GM12878 (cell line): ENCODE measurements around the gene TET1. TPM values are rescaled to one million over a fixed set of nuclear protein-coding genes. Genes with fewer than 3 reads are reported as not detected.

Experiments used
- ATAC-seq: fragments of 200-7000 bp; cut with Tn5 transposase; 3 replicates; pipeline ENCODE4 v1.9.1; 2020; ENCODE audit warnings: mild to moderate bottlenecking, moderate library complexity
- BruUV-seq: library from RNA; stranded (reverse); fragments of 400-500 nt; replicated peaks from 2 replicates; lab custom pipeline; 2021; lab: Mats Ljungman, UMichigan
- CTCF ChIA-PET: fragments of 300-600 bp; sonication (Branson Sonifier 250); formaldehyde crosslinking; extraction: SDS; loops from one replicate; lab custom pipeline; 2021; ENCODE audit warnings: inconsistent platforms; lab: Yijun Ruan, JAX
- POLR2A ChIA-PET: fragments of 350-600 bp; formaldehyde crosslinking; extraction: SDS; loops from one replicate; lab custom pipeline; 2021; ENCODE audit warnings: inconsistent platforms; lab: Charles Lee
- RAD21 ChIA-PET: fragments of 300-600 bp; sonication (Branson Sonifier 250); formaldehyde crosslinking; loops from one replicate; lab custom pipeline; 2023; ENCODE audit warnings: antibody characterized with exemption; ENCODE audit not compliant: unreplicated experiment; lab: Charles Lee
- SMC1A ChIA-PET: fragments of 300-600 bp; sonication (Branson Sonifier 250); formaldehyde crosslinking; loops from one replicate; lab custom pipeline; 2023; ENCODE audit not compliant: unreplicated experiment, uncharacterized antibody; lab: Charles Lee
- DNase-seq: peaks from one replicate; pipeline ENCODE4 v3.0.0-alpha.2; 2011; ENCODE audit warnings: low read depth, low spot score
- FAIRE-seq: peaks from 3 replicates; lab custom pipeline; 2011; peaks lifted over from hg19 to GRCh38; lab: Jason Lieb, UNC
- H2AFZ ChIP-seq: 2 replicates; pipeline ENCODE4 v1.6.0; 2011; ENCODE audit warnings: low read depth, low read length, control low read depth; ENCODE audit not compliant: control insufficient read depth
- H3K27ac ChIP-seq: 2 replicates; pipeline ENCODE4 v1.5.1; 2011; ENCODE audit warnings: control low read depth; ENCODE audit not compliant: control insufficient read depth, insufficient read depth
- H3K27me3 ChIP-seq, 2 experiments: replicated peaks in 1 of 2; 2 replicates each; pipeline versions ENCODE4 v1.6.0 to v1.6.1; 2011; ENCODE audit warnings: low read length in 1 of 2; ENCODE audit not compliant: control insufficient read depth in 2 of 2, insufficient read depth in 2 of 2
- H3K36me3 ChIP-seq, 2 experiments: 2 replicates each; pipeline ENCODE4 v1.5.1; 2011; ENCODE audit warnings: low read length in 1 of 2; ENCODE audit not compliant: control insufficient read depth in 2 of 2, insufficient read depth in 2 of 2
- H3K4me1 ChIP-seq: 2 replicates; pipeline ENCODE4 v1.6.1; 2011; ENCODE audit warnings: mild to moderate bottlenecking, low read length, moderate library complexity, mixed read lengths; ENCODE audit not compliant: control insufficient read depth, insufficient read depth
- H3K4me2 ChIP-seq: 2 replicates; pipeline ENCODE4 v1.6.0; 2011; ENCODE audit warnings: control low read depth; ENCODE audit not compliant: control insufficient read depth, insufficient read depth
- H3K4me3 ChIP-seq: fragments of 200-600 bp; sonication (generic); 2 replicates; pipeline ENCODE4 v1.5.1; 2016
- H3K79me2 ChIP-seq: 2 replicates; pipeline ENCODE4 v1.6.0; 2011; ENCODE audit warnings: low read length; ENCODE audit not compliant: control insufficient read depth, insufficient read depth
- H3K9ac ChIP-seq: 2 replicates; pipeline ENCODE4 v1.8.0; 2011; ENCODE audit warnings: low read length, control low read depth, mixed read lengths; ENCODE audit not compliant: control insufficient read depth, insufficient read depth
- H3K9me3 ChIP-seq: replicated peaks from 3 replicates; pipeline ENCODE4 v1.5.1; 2011; ENCODE audit warnings: mild to moderate bottlenecking, low read length; ENCODE audit not compliant: control insufficient read depth, insufficient read depth
- H4K20me1 ChIP-seq: 2 replicates; pipeline ENCODE4 v1.6.0; 2011; ENCODE audit not compliant: control insufficient read depth, insufficient read depth
- BRCA1 ChIP-seq: IDR thresholded peaks from 2 replicates; pipeline ENCODE4 v1.6.1; 2011; ENCODE audit warnings: low read depth, low read length, improper control_type of control experiment
- CREB1 ChIP-seq: IDR thresholded peaks from 2 replicates; pipeline ENCODE4 v1.6.1; 2012; ENCODE audit warnings: low read depth, mild to moderate bottlenecking, inconsistent platforms
- GABPA ChIP-seq: IDR thresholded peaks from 2 replicates; pipeline ENCODE4 v1.6.1; 2014; ENCODE audit warnings: antibody characterized with exemption, low read depth, mild to moderate bottlenecking, inconsistent platforms
- IKZF1 ChIP-seq: fragments of 450-650 bp; conservative IDR thresholded peaks from 2 replicates; pipeline ENCODE4 v1.6.1; 2017; ENCODE audit warnings: antibody characterized with exemption, mild to moderate bottlenecking
- JUND ChIP-seq: IDR thresholded peaks from 2 replicates; pipeline ENCODE4 v1.6.1; 2012; ENCODE audit warnings: low read depth, mild to moderate bottlenecking, low read length, improper control_type of control experiment, moderate library complexity
- NKRF ChIP-seq: fragments of 450-650 bp; conservative IDR thresholded peaks from 2 replicates; pipeline ENCODE4 v1.6.1; 2017; ENCODE audit warnings: mild to moderate bottlenecking, moderate library complexity
- NR2F1 ChIP-seq: fragments of 450-650 bp; conservative IDR thresholded peaks from 2 replicates; pipeline ENCODE4 v1.6.1; 2017; ENCODE audit warnings: mild to moderate bottlenecking
- PKNOX1 ChIP-seq: fragments of 450-650 bp; IDR thresholded peaks from 2 replicates; pipeline ENCODE4 v1.6.1; 2016; ENCODE audit warnings: mild to moderate bottlenecking
- RELA ChIP-seq: fragments of 450-650 bp; IDR thresholded peaks from 2 replicates; pipeline ENCODE4 v1.8.0; 2014; ENCODE audit warnings: borderline replicate concordance; ENCODE audit not compliant: partially characterized antibody
- RELB ChIP-seq: fragments of 450-650 bp; IDR thresholded peaks from 2 replicates; pipeline ENCODE4 v1.6.1; 2017; ENCODE audit warnings: low read depth, mild to moderate bottlenecking, moderate library complexity
- SP1 ChIP-seq: IDR thresholded peaks from one replicate; pipeline ENCODE4 v1.6.1; 2011; ENCODE audit warnings: low read depth, low read length
- WGBS: methylation state at CpG from one replicate; pipeline ENCODE4 v1.1.6; 2016; ENCODE audit warnings: low lambda C conversion rate; ENCODE audit not compliant: insufficient replicate concordance, insufficient coverage; ENCODE audit errors: missing lambda C conversion rate; 5-methylcytosine and 5-hydroxymethylcytosine counted together
- in situ Hi-C: fragments of 300-500 bp; cut with MboI; formaldehyde crosslinking; loops from 9 replicates; pipeline ENCODE4 v1.14.3; 2018; ENCODE audit warnings: mixed read lengths
- intact Hi-C: fragments of 100-400 bp; cut with micrococcal nuclease; formaldehyde crosslinking; loops from one replicate; pipeline ENCODE4 v1.14.2; 2022; ENCODE audit not compliant: unreplicated experiment
- polyA plus RNA-seq, 11 experiments: library from polyadenylated mRNA; depleted of rRNA in 4 of 11; unstranded in 6 of 11; stranded (reverse) in 5 of 11; fragments of >200 nt; fragmentation: Nextera tagmentation in 4 of 11; fragmentation: Illumina TruSeq in 1 of 11; extraction: Ambion mirVana in 4 of 11; extraction: Trizol in 1 of 11; gene quantifications; 1 replicate in 1 of 11; 2 replicates in 10 of 11; pipeline versions ENCODE4 v1.2.1 to v1.2.3, GENCODE V29; 2011 to 2016; ENCODE audit warnings: inconsistent platforms in 2 of 11, missing spikeins in 2 of 11, low read depth in 1 of 11
- total RNA-seq, 4 experiments: library from RNA; depleted of rRNA in 3 of 4; stranded (reverse); fragments of >200 nt in 3 of 4; fragmentation: Illumina TruSeq in 1 of 4; extraction: Trizol in 1 of 4; gene quantifications; 2 replicates each; pipeline versions ENCODE4 v1.2.1 to v1.2.3, GENCODE V29; 2013 to 2021
- TF ChIP-seq, protein P1 (sequence below): fragments of 450-650 bp; IDR thresholded peaks from 2 replicates; pipeline ENCODE4 v1.6.1; 2017; ENCODE audit warnings: mild to moderate bottlenecking
- TF ChIP-seq, protein P2 (sequence below): fragments of 450-650 bp; IDR thresholded peaks from 2 replicates; pipeline ENCODE4 v1.6.1; 2017; ENCODE audit warnings: antibody characterized with exemption, mild to moderate bottlenecking, moderate library complexity

Gene TET1
- total and polyA plus RNA-seq, 10 of the 15 experiments (the other 5 are each of a cell fraction or from before 2014, with no cell fraction given), result 0.22 to 1.4 (median 0.60) TPM

DNA sequence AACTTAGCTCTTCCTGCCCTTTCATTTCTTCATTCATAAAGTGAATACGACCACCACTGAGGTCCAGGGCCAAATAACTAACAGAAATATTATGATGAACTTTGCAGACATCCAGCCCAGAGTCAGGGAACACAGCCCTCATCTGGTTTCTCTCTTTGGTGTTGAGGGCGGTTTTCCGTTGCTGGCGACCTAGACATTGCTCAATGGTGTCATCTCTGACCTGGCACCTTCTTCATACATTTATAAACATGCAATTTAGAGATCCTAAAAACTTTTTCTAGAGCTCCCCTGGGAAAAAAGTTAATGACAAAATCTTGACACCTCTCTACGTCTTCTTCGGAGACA lies 324 bp upstream of the TET1 start:
- SMC1A ChIA-PET, result interaction anchor here (0.7 kb wide), 1 partner anchor 19 kb away, joined by 3 read pairs; no protein-coding TSS in a partner anchor
- intact Hi-C loops, result loop anchor here (1.0 to 10.0 kb wide), 2 partner anchors 40 to 335 kb away; no protein-coding TSS in a partner anchor
- TF ChIP-seq GABPA (no peak), RELA (no peak), SP1 (no peak), NKRF (no peak), CREB1 (no peak), IKZF1 (no peak), BRCA1 (no peak), NR2F1 (no peak), PKNOX1 (no peak), RELB (no peak), JUND (no peak)
- TF ChIP-seq, protein P1, sequence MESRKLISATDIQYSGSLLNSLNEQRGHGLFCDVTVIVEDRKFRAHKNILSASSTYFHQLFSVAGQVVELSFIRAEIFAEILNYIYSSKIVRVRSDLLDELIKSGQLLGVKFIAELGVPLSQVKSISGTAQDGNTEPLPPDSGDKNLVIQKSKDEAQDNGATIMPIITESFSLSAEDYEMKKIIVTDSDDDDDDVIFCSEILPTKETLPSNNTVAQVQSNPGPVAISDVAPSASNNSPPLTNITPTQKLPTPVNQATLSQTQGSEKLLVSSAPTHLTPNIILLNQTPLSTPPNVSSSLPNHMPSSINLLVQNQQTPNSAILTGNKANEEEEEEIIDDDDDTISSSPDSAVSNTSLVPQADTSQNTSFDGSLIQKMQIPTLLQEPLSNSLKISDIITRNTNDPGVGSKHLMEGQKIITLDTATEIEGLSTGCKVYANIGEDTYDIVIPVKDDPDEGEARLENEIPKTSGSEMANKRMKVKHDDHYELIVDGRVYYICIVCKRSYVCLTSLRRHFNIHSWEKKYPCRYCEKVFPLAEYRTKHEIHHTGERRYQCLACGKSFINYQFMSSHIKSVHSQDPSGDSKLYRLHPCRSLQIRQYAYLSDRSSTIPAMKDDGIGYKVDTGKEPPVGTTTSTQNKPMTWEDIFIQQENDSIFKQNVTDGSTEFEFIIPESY, result no peak
- TF ChIP-seq, protein P2, sequence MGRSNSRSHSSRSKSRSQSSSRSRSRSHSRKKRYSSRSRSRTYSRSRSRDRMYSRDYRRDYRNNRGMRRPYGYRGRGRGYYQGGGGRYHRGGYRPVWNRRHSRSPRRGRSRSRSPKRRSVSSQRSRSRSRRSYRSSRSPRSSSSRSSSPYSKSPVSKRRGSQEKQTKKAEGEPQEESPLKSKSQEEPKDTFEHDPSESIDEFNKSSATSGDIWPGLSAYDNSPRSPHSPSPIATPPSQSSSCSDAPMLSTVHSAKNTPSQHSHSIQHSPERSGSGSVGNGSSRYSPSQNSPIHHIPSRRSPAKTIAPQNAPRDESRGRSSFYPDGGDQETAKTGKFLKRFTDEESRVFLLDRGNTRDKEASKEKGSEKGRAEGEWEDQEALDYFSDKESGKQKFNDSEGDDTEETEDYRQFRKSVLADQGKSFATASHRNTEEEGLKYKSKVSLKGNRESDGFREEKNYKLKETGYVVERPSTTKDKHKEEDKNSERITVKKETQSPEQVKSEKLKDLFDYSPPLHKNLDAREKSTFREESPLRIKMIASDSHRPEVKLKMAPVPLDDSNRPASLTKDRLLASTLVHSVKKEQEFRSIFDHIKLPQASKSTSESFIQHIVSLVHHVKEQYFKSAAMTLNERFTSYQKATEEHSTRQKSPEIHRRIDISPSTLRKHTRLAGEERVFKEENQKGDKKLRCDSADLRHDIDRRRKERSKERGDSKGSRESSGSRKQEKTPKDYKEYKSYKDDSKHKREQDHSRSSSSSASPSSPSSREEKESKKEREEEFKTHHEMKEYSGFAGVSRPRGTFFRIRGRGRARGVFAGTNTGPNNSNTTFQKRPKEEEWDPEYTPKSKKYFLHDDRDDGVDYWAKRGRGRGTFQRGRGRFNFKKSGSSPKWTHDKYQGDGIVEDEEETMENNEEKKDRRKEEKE, result no peak

More for the DNA sequence above, 324 bp upstream of the TET1 start:
- Histone ChIP-seq H3K27ac (no peak overlapping the region), H3K9me3 (no peaks in the 10 kb centered on the region), H3K79me2 (no peaks in the 10 kb centered on the region), H2AFZ (peak overlapping the region; percentile 34; the same call in 1 of the 2 replicates), H4K20me1 (no peaks in the 10 kb centered on the region), H3K4me3 (no peak overlapping the region; the same call in 1 of the 2 replicates), H3K9ac (no peak overlapping the region), H3K4me2 (peak overlapping the region; percentile 60), H3K36me3 (no peaks in the 10 kb centered on the region), H3K27me3 (peaks cover 6 to 10% of the 10 kb centered on the region in 2 experiments), H3K4me1 (no peaks in the 10 kb centered on the region)
- ChIA-PET RAD21 (no interaction called here), CTCF (interaction anchor here (0.6 to 1.3 kb wide), 2 partner anchors 9 to 106 kb away, joined by 3 to 4 read pairs; no protein-coding TSS in a partner anchor), POLR2A (interaction anchor here (0.6 kb wide), 1 partner anchor 35 kb away, joined by 3 read pairs; no protein-coding TSS in a partner anchor)
- ATAC-seq, result peak; percentile 57
- DNase-seq, result no peak
- WGBS, result 14% methylated on average over 6 of the region's 6 CpGs
- no peak for FAIRE-seq
- in situ Hi-C loops, result no loop called here
- no TSS peak for BruUV-seq
